ENCODE measurements around the gene TMEM260.

- TF ChIP-seq RB1 (IDR thresholded peaks at IDR 0.05; ENCODE audit: borderline replicate concordance) = no peak
- TF ChIP-seq POLR2A (IDR thresholded peaks at IDR 0.05; ENCODE audit: low read depth, low read length) = no peak
- no peak for TF ChIP-seq RELA (IDR thresholded peaks at IDR 0.05; ENCODE audit: borderline replicate concordance, partially characterized antibody)
- TF ChIP-seq CTCF (IDR thresholded peaks at IDR 0.05 in 2 of 3, conservative IDR thresholded peaks at IDR 0.05 in 1 of 3; ENCODE audit: control insufficient read depth in 2 of 3, extremely low read depth in 1 of 3, insufficient read depth in 1 of 3, low read depth in 3 of 3, low read length in 3 of 3) = peak; percentile 53 to 69 (median 61)
- TF ChIP-seq BHLHE40 (IDR thresholded peaks at IDR 0.05; ENCODE audit: borderline replicate concordance in 1 of 2, low read depth in 2 of 2, low read length in 1 of 2) = no peak
- TF ChIP-seq EGR1 (IDR thresholded peaks at IDR 0.05; ENCODE audit: borderline replicate concordance in 1 of 2, low read depth in 2 of 2, low read length in 2 of 2) = no peak
- TF ChIP-seq YY1 (IDR thresholded peaks at IDR 0.05; ENCODE audit: low read depth, low read length) = no peak
- TF ChIP-seq TAF1 (IDR thresholded peaks at IDR 0.05; ENCODE audit: borderline replicate concordance, low read depth, low read length) = no peak
These were observed 80.5 kb downstream of the TMEM260 start for GRCh38 chr14:56659964-56660551.

All from GM12878 (cell line).